HepG2 (cell line): ENCODE measurements around the gene CHST14. TPM values are rescaled to one million over a fixed set of nuclear protein-coding genes. Genes with fewer than 3 reads are reported as not detected.
A peak's percentile ranks its signal among the peaks of the same experiment; 100 is the strongest.

Experiments used
- ATF7 ChIP-seq, 2 experiments: fragments of 450-650 bp in 1 of 2; sonication (generic) in 1 of 2; formaldehyde crosslinking in 1 of 2; IDR thresholded peaks; 2 replicates each; pipeline versions ENCODE4 v1.4.0 to v1.6.1; 2016 to 2020; ENCODE audit warnings: antibody characterized with exemption in 1 of 2, mild to moderate bottlenecking in 1 of 2, missing genetic modification reagents in 1 of 2
- CENPX ChIP-seq: sonication (generic); formaldehyde crosslinking; IDR thresholded peaks from 2 replicates; pipeline ENCODE4 v1.9.0; 2021; ENCODE audit warnings: mild to moderate bottlenecking, missing genetic modification reagents, moderate library complexity
- GTF2F1 ChIP-seq: fragments of 150-350 bp; IDR thresholded peaks from 2 replicates; pipeline ENCODE4 v1.6.1; 2014; ENCODE audit warnings: low read length
- KLF13 ChIP-seq: sonication (generic); formaldehyde crosslinking; IDR thresholded peaks from 2 replicates; pipeline ENCODE4 v1.4.0; 2020; ENCODE audit warnings: mild to moderate bottlenecking, missing genetic modification reagents
- KLF15 ChIP-seq: sonication (generic); formaldehyde crosslinking; IDR thresholded peaks from 2 replicates; pipeline ENCODE4 v1.8.1; 2023; ENCODE audit warnings: borderline replicate concordance, mild to moderate bottlenecking, inconsistent platforms, missing genetic modification reagents, mixed read lengths
- KMT2B ChIP-seq: IDR thresholded peaks from 2 replicates; pipeline ENCODE4 v1.6.1; 2016; ENCODE audit warnings: missing genetic modification reagents, missing compliant biosample characterization
- MTF2 ChIP-seq: sonication (generic); formaldehyde crosslinking; IDR thresholded peaks from 2 replicates; pipeline ENCODE4 v1.5.0; 2020; ENCODE audit warnings: missing genetic modification reagents, borderline replicate concordance
- PBX2 ChIP-seq: IDR thresholded peaks from 2 replicates; pipeline ENCODE4 v1.6.1; 2016; ENCODE audit warnings: control low read depth
- PTBP1 ChIP-seq: fragments of 200-400 bp; formaldehyde crosslinking; IDR thresholded peaks from 2 replicates; pipeline ENCODE4 v1.6.1; 2018; ENCODE audit warnings: low read length, low read depth; ENCODE audit not compliant: poor library complexity, severe bottlenecking
- RCOR2 ChIP-seq: IDR thresholded peaks from 2 replicates; pipeline ENCODE4 v1.6.1; 2016; ENCODE audit warnings: missing biosample characterization, missing genetic modification reagents
- RELA ChIP-seq: sonication (generic); formaldehyde crosslinking; IDR thresholded peaks from 2 replicates; pipeline ENCODE4 v1.4.0; 2020; ENCODE audit warnings: missing genetic modification reagents
- SRSF4 ChIP-seq: fragments of 200-400 bp; formaldehyde crosslinking; IDR thresholded peaks from one replicate; pipeline ENCODE4 v1.6.1; 2018; ENCODE audit warnings: mild to moderate bottlenecking, low read depth, low read length, moderate library complexity; ENCODE audit not compliant: poor library complexity, severe bottlenecking
- XBP1 ChIP-seq: sonication (generic); formaldehyde crosslinking; IDR thresholded peaks from 2 replicates; pipeline ENCODE4 v1.5.0; 2020; ENCODE audit warnings: missing genetic modification reagents
- ZNF329 ChIP-seq: sonication (generic); formaldehyde crosslinking; IDR thresholded peaks from 2 replicates; pipeline ENCODE4 v1.9.0; 2021; ENCODE audit warnings: low read depth, mild to moderate bottlenecking, missing genetic modification reagents
- ZNF451 ChIP-seq: sonication (generic); formaldehyde crosslinking; IDR thresholded peaks from 2 replicates; pipeline ENCODE4 v1.5.0; 2020; ENCODE audit warnings: mild to moderate bottlenecking, missing genetic modification reagents
- ZNF646 ChIP-seq: sonication (generic); formaldehyde crosslinking; IDR thresholded peaks from 2 replicates; pipeline ENCODE4 v1.9.0; 2021; ENCODE audit warnings: mild to moderate bottlenecking, missing genetic modification reagents
- ZNF737 ChIP-seq: sonication (generic); formaldehyde crosslinking; IDR thresholded peaks from 2 replicates; pipeline ENCODE4 v1.5.0; 2020; ENCODE audit warnings: missing genetic modification reagents, mild to moderate bottlenecking, borderline replicate concordance
- ZSCAN12 ChIP-seq: sonication (generic); formaldehyde crosslinking; IDR thresholded peaks from 2 replicates; pipeline ENCODE4 v1.9.0; 2021; ENCODE audit warnings: mild to moderate bottlenecking, missing genetic modification reagents
- polyA plus RNA-seq, 8 experiments: library from polyadenylated mRNA; depleted of rRNA in 3 of 8; stranded (reverse) in 7 of 8; unstranded in 1 of 8; fragments of >200 nt; fragmentation: Illumina TruSeq in 4 of 8; extraction: Trizol in 4 of 8; gene quantifications; 2 replicates each; pipeline versions ENCODE4 v1.2.1 to v1.2.3, GENCODE V29; 2011 to 2016; ENCODE audit warnings: low read depth in 4 of 8, missing spikeins in 1 of 8, mixed read lengths in 1 of 8; ENCODE audit not compliant: insufficient read depth in 1 of 8
- total RNA-seq, 5 experiments: library from RNA; depleted of rRNA; stranded (reverse); fragments of >200 nt; fragmentation: Illumina TruSeq; extraction: Trizol; gene quantifications; 2 replicates each; pipeline ENCODE4 v1.2.3, GENCODE V29; 2016; ENCODE audit warnings: low read depth in 1 of 5
- TF ChIP-seq, protein P1 (sequence below): sonication (generic); formaldehyde crosslinking; conservative IDR thresholded peaks from 2 replicates; pipeline ENCODE4 v1.4.0; 2020; ENCODE audit warnings: missing genetic modification reagents
- TF ChIP-seq, protein P2 (sequence below): sonication (generic); formaldehyde crosslinking; conservative IDR thresholded peaks from 2 replicates; pipeline ENCODE4 v1.8.0; 2022; ENCODE audit warnings: low read depth, missing genetic modification reagents

The CHST14 gene
- total and polyA plus RNA-seq, 2 of the 13 experiments (the other 11 are each of a cell fraction or from before 2014, with no cell fraction given) = 8.9 to 12.4 TPM

GRCh38 chr15:40506964-40507571 is 36.3 kb downstream of the CHST14 start (continued):
- TF ChIP-seq ZNF646 (CRISPR knock-in tag) = no peak
- TF ChIP-seq KLF13 = no peak
- no peak for TF ChIP-seq KLF15
- no peak; the same call in 1 of the 2 replicates for TF ChIP-seq MTF2 (CRISPR knock-in tag)
- no peak for TF ChIP-seq CENPX (CRISPR knock-in tag)
- TF ChIP-seq, protein P1, sequence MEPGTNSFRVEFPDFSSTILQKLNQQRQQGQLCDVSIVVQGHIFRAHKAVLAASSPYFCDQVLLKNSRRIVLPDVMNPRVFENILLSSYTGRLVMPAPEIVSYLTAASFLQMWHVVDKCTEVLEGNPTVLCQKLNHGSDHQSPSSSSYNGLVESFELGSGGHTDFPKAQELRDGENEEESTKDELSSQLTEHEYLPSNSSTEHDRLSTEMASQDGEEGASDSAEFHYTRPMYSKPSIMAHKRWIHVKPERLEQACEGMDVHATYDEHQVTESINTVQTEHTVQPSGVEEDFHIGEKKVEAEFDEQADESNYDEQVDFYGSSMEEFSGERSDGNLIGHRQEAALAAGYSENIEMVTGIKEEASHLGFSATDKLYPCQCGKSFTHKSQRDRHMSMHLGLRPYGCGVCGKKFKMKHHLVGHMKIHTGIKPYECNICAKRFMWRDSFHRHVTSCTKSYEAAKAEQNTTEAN (CRISPR knock-in tag) = no peak
- TF ChIP-seq PTBP1 = no peak
- no peak for TF ChIP-seq ZSCAN12 (CRISPR knock-in tag)
- no peak for TF ChIP-seq ATF7 (IDR thresholded peaks at IDR 0.05)
- no peak for TF ChIP-seq ATF7 (CRISPR knock-in tag; IDR thresholded peaks at IDR 0.05)
- TF ChIP-seq GTF2F1 = no peak
- no peak for TF ChIP-seq ZNF451 (CRISPR knock-in tag)
- TF ChIP-seq, protein P2, sequence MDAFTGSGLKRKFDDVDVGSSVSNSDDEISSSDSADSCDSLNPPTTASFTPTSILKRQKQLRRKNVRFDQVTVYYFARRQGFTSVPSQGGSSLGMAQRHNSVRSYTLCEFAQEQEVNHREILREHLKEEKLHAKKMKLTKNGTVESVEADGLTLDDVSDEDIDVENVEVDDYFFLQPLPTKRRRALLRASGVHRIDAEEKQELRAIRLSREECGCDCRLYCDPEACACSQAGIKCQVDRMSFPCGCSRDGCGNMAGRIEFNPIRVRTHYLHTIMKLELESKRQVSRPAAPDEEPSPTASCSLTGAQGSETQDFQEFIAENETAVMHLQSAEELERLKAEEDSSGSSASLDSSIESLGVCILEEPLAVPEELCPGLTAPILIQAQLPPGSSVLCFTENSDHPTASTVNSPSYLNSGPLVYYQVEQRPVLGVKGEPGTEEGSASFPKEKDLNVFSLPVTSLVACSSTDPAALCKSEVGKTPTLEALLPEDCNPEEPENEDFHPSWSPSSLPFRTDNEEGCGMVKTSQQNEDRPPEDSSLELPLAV (CRISPR knock-in tag) = no peak
- TF ChIP-seq RELA = no peak
- TF ChIP-seq SRSF4 = no peak
- TF ChIP-seq RCOR2 (CRISPR knock-in tag) = no peak
- TF ChIP-seq ZNF737 (CRISPR knock-in tag) = no peak
- no peak for TF ChIP-seq PBX2 (CRISPR knock-in tag)
- no peak for TF ChIP-seq XBP1 (CRISPR knock-in tag)
- TF ChIP-seq KMT2B (CRISPR knock-in tag) = no peak
- TF ChIP-seq ZNF329 (CRISPR knock-in tag) = peak; percentile 47; the same call in 1 of the 2 replicates
